ENCODE measurements around the gene UBE2A.

- TF ChIP-seq POLR2AphosphoS5 (IDR thresholded peaks at IDR 0.05) = no peak
- no peak for TF ChIP-seq CTCF (IDR thresholded peaks at IDR 0.05)
- no peak for TF ChIP-seq POLR2A (IDR thresholded peaks at IDR 0.05)
- TF ChIP-seq EP300 (IDR thresholded peaks at IDR 0.05) = no peak
Measured at GRCh38 chrX:119537487-119537886, 36.9 kb upstream of the UBE2A start.

Data from gastroesophageal sphincter (tissue), 3 donors.